HL-60/S4 (cell line): Measurements from ENCODE around the gene FNDC3B.

Experiments
- in situ Hi-C: fragments of 300-500 bp; cut with MboI; formaldehyde crosslinking; loops from 2 replicates; pipeline ENCODE4 v1.14.3; 2022; ENCODE audit warnings: low sequenced_read_pairs

The FNDC3B gene

DNA sequence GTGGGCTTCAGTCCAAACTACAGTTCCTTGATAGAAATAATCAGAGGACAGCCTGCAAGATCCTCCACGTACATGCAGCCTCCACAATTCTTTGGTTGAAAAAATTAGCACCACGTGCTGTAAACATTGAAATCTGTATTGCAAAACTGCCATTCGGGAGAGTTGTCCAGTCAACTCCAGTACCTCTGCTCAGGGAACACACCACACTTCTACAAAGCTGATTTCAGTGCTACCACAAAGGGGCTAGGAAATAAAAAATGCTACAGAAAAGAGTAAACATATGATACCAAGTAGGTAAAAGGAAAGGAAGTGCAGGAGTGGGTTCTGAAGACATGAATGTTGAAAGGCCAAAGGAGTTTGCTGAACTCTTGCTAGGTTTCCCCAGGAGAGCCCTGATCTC, 368.5 kb downstream of the FNDC3B start:
- in situ Hi-C loops: no loop called here

DNA sequence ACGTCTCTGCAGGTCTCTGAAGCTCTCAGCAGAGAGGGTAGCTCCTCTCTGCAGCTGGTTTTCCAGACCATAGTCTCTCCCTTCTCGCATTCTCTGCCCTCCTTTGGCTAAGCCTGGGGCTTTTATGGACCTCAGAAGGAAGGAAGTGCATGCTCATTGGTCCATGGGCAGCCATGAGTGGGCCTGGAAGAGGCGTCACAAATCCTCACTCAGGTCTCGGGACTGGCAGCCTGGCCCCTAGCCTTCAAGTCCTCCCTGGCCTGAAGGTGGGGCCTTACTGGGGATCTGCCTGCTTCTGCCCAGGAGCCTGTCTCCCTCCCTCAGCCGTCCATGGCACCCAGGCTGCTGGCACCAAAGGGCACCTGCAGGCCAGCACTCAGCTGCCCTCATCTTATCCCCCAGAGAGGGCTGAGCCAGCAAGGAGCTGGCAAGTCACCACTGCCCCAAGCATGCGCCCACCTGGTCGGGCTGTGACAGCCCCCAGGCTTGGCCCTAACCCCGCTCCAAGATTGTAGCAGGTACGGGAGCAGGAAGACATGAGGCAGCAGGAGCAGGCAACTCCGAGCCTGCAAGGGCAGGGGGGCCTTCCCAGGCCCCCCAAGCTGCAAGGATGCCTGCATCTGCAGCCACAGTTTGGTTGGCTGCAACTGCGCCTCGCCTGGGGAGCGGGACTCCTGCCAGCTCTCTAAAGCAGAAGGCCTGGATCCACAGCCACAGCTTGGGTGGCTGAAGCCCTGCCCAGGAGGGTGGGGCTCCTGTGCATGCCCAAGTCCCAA, 371.5 kb downstream of the FNDC3B start:
- in situ Hi-C loops: no loop called here

DNA sequence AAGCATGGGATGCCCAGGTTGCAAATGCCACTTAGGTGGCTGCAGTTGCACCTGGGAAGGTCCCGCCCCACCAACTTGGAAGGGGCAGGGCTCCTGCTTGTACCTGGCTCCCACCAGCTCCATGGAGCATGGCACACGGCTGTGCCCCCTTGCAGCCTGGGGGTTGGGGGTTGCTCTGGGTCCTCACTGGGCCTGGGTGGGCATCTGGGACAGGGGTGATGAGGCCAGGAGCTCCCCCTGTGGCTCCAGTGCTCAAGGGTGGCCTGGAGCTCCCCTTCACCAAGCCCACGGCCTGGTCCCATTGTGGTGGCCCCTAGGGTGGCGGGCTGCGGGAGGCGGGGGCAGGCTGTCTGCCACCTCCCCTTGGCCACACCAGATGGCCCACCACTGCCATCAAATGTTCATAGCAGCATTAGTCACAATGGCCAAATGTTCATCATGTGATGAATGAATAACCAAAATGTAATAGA, 372.1 kb downstream of the FNDC3B start:
- in situ Hi-C loops: no loop called here

DNA sequence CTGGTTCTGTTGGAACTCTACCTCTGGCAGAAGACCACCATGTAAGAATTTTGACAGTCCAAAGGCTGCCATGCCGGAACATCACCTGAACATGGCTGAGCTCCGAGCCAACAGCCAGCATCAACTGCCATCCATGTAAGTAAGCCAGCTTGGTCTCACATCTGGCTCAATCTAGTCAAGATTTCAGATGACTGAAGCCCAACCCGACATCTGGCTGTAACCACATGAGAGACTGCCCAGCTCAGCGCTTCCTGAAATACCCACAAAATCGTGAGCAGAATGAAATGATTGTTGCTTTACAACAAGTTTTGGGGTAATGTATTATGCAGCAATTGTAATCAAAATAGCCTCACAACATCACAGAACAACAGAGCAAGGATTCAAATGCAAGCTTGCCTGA, 375.9 kb downstream of the FNDC3B start:
- in situ Hi-C loops: no loop called here

DNA sequence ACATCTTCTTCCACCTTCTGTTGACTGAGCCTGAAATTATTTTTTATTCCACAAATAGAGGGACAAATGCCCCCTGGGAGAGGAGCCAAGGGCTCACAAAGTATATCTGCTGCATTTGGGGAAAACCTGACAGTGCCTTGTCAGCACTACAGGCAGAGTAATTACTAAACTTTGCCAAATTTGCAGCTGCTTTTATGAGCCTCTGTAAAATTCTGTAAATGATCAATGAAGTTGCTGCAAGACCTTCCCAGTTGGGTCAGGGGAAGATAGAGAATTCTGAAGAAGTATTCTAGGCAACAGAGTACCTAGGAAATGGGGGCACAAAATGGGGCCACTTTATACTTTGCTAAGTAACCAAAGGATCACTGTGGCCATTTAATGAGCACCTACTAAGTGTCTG, 398.3 kb downstream of the FNDC3B start:
- in situ Hi-C loops: no loop called here

DNA sequence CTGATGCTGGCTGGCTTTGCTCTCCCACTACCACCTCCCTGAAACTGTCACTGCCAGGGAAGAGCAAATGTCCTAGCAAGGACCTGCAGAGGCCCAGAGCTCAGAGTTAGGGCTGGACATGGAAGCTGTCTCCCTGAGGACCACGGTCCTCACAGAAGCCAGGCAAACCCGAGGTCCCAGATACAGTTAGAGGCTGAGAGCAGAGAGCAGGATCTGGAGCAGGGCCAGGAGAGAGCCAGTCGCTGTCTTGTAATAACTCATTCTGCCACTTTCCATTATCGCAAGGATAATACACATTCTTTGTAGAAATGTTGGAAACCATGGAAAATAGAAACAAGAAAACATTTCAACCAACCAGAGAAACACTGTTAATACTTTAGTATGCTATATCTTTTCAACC, 398.8 kb downstream of the FNDC3B start:
- in situ Hi-C loops: no loop called here

DNA sequence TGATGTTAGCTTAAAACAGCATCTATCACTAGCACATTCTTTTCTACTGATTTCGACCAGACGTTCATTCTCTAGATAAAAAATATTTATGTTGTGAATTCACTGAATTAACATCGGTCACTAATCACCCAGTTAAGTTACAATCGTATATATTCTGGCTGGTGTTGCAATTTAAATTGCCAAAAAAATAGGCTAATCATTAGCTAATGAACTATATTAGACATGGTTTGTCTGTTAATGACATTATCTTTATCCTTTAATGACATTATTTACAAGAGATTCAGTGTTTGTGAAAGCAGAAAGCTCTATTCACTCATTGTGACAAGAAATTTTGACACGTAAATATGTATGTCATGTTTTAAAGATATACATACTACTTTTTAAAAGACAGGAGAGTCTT, 402.2 kb downstream of the FNDC3B start:
- in situ Hi-C loops: no loop called here

DNA sequence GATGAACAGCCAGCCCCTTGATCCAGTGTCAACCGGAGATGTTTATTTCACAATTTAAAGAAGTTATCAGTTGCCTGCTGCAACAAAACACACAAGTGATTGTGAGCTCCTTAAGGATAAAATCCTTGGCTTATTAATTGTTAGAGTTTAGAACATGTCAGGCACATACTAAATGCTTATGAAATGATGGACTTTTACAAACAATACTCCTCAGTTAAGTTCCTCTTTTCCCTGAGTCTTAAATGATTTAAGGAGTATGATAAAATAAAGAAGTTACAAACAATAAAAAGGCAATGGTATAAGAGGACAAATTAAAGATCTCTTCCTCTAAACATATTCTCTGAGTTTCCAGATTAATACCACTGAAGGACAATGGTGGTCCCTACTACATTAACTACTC, 403.2 kb downstream of the FNDC3B start:
- in situ Hi-C loops: no loop called here

DNA sequence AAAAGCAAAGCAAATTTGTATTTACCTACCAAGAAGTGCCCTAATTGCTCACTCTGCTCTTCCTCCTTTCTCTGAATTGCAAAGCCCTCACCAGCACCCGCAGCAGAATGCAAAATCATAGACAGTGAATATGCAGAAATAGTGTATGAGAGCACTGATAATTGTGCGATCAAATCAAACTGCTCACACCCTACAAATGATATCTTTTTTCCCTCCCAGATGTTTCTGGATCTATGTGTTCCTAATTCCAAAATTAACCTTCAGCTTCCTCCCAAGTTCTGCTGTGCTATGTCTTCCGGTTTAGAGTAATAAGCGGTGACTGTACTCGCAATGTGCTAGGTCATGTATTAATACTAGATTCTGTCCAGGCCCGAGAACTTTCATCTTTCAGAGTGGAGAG, 405.4 kb downstream of the FNDC3B start:
- in situ Hi-C loops: no loop called here

DNA sequence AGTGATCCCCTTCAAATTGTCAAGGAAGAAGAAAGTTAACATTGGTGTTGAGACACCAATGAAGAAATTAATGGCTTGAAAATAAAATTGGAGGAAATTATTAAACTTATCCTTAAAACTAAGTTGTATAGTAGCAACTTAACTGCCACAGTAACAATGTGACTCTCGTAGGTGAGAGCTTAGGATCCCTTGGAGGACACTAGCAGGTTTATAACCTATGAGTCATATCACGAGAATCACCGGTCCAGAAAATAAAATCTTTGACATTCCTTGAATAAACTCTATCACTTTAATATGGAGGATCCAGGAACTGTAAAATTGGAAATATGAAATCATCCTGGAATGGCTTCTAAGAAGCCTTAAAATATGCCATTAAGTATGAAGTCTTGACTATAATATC, 406.8 kb downstream of the FNDC3B start:
- in situ Hi-C loops: no loop called here

DNA sequence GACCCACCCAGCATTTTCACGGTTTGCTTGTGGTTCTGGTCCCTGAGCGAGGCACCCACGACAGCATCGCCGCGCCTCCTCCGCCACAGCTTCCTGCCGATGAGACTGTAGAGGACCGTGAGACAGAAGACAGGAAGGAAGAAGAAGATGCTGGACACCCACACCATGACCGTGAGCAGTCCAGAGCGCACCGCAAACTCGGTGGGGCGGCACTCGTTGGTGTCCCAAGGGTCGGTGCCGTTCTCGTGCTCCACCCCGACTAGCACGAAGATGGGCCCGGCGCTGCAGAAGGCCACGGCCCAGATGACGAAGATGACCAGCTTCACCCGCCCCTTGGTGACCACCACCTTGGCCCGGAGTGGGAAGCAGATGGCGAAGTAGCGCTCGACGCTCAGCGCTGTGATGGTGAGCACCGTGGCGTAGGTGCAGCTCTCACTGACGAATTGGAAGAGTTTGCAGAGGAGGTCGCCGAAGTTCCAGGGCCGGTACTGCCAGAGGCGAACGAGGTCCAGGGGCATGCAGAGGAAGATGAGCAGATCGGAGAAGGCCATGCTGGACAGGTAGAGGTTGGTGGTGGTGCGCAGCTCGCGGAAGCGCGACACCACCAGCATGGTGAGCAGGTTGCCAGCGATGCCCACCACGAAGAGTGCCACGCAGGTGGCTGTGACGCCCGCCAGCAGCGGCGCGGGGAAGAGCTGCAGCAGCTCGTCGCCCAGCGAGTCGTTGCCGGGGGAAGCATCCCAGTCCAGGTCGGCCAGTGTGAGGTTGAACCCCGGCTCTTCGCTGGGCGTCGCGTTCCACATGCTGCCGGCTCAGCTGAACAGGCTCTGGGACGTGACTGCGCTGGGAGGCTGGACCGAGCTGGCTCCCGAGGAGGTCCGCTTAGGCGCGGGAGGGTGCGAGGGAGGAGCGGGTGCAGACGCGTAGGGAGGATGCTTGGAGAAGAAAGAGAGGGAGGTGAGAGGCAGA, 408.5 kb downstream of the FNDC3B start, which contains the start of gene GHSR:
GHSR (minus strand) TSS at position 846 of the 969 bp plus-strand sequence; CDS start at position 803, 43 bp downstream.
- in situ Hi-C loops: no loop called here

DNA sequence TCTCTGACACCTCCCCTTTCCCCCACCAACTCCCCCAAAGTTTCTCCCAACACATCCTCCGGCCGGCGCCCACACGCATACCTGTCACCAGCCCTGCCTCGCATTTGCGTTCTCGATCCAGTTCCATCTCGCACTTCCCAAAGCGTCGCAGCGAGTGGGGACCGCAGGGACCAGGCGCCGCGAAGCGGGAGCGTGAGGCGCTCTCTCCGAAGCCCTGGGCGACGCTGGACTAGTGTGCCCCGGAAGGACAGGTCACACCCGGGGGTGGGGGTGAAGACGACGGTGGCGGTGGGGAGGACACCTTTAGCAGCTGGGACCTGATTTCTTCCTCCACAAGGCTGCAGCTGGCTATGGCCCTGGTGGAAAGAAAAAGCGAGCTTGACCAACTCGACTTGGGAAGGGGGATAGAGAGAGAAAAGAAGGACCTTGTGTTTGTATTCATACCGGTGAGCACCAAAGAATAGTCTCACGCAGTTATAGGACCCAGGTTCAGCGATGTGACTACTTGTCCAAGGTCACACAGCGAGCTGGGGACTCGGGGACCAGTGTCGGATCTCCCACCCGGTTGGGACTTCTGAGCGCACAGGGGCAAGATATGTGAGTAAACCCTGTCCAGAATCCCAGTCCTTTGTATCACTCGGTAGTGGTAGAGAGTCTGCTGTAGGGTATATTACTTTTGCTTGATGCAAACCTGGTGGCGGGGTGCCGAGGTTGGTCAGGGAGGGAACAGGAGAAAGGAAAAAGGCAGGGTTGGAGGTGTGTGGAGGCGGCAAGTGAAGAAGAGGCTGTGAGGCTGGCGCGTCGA, 409.5 kb downstream of the FNDC3B start:
- in situ Hi-C loops: no loop called here

DNA sequence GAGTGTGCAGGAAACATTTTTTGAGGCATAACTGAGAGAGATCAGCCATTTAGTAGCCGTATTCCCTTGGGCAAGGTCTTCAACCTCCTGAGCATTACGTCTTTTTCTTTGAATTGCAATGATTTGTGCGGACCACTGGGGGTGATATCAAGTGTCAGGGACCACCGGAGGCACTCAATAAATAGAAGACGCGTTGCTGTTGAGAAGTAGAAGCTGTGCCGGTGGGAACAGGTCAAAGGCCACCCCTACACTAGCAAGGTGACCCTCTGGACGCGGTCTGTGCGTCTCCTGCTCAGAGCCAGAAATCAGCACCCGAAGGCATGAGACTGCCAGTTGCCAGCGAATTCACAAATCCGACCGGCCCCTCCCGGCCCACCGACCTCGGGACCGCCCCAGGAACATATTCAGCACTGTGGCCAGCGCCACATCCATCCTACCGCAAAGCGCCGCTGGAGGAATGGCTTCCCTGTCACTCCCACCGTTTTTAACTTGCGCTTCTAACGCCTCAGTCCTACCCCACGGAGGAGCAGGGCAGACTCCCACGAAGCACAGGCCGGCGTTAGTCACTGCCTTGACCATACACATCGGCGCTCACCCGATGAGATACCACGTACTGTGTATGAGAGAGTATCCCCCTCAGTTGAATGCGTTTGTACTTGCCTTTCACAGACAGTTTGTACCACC, 410.2 kb downstream of the FNDC3B start:
- in situ Hi-C loops: no loop called here
